GM18502 (cell line): ENCODE measurements around the gene YBEY.

Experiments
- ATAC-seq: cut with Tn5 transposase; IDR thresholded peaks from one replicate; pipeline ENCODE4 v1.9.1; 2021; ENCODE audit warnings: mild to moderate bottlenecking; ENCODE audit not compliant: unreplicated experiment, poor library complexity

The YBEY gene

GRCh38 chr21:46325073-46325912, 39.2 kb downstream of the YBEY start:
- no peak for ATAC-seq

- no peak for ATAC-seq
Measured at GRCh38 chr21:46326110-46326703, 40.1 kb downstream of the YBEY start.

- ATAC-seq: no peak
Measured at GRCh38 chr21:46327711-46328110, 41.6 kb downstream of the YBEY start.

GRCh38 chr21:46328151-46328550, 42.0 kb downstream of the YBEY start:
- no peak for ATAC-seq

GRCh38 chr21:46329796-46330195, 43.7 kb downstream of the YBEY start:
- ATAC-seq: no peak

GRCh38 chr21:46334351-46335140, 48.4 kb downstream of the YBEY start:
- ATAC-seq: no peak

GRCh38 chr21:46336603-46337002, 50.5 kb downstream of the YBEY start:
- ATAC-seq: no peak

GRCh38 chr21:46340998-46341397, 54.9 kb downstream of the YBEY start:
- no peak for ATAC-seq

GRCh38 chr21:46344219-46344915, 58.2 kb downstream of the YBEY start:
- ATAC-seq: no peak

- ATAC-seq: no peak
Measured at GRCh38 chr21:46345861-46346260, 59.7 kb downstream of the YBEY start.

GRCh38 chr21:46346296-46347202, 60.4 kb downstream of the YBEY start:
- ATAC-seq: no peak

GRCh38 chr21:46347203-46347550, 61.0 kb downstream of the YBEY start:
- ATAC-seq: no peak
